ENCODE measurements around the gene STRADA.

DNA sequence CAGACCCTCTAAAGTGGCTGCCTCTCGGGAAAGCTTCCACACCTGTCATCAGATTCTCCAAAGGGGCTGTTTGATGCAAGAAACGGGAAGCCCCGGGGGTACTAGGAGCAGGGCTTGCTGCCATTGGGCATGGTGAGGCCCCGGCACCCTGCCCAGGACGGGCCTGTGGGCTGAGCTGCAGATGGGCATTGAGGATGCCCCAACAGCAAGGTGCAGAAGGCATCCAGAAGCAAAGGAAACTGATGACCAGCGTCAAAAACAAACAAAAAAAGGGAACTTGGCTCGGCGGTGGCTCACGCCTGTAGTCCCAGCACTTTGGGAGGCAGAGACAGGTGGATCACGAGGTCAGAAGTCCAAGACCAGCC, 40.2 kb downstream of the STRADA start:
- TF ChIP-seq, protein P1, sequence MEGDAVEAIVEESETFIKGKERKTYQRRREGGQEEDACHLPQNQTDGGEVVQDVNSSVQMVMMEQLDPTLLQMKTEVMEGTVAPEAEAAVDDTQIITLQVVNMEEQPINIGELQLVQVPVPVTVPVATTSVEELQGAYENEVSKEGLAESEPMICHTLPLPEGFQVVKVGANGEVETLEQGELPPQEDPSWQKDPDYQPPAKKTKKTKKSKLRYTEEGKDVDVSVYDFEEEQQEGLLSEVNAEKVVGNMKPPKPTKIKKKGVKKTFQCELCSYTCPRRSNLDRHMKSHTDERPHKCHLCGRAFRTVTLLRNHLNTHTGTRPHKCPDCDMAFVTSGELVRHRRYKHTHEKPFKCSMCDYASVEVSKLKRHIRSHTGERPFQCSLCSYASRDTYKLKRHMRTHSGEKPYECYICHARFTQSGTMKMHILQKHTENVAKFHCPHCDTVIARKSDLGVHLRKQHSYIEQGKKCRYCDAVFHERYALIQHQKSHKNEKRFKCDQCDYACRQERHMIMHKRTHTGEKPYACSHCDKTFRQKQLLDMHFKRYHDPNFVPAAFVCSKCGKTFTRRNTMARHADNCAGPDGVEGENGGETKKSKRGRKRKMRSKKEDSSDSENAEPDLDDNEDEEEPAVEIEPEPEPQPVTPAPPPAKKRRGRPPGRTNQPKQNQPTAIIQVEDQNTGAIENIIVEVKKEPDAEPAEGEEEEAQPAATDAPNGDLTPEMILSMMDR (conservative IDR thresholded peaks at IDR 0.05), result no peak
- TF ChIP-seq ZFX (IDR thresholded peaks at IDR 0.05), result no peak

Data from C4-2B (cell line).